ENCODE measurements around the gene ASCC1. TPM values are rescaled to one million over a fixed set of nuclear protein-coding genes. Genes with fewer than 3 reads are reported as not detected.

Gene ASCC1
- total and polyA plus RNA-seq, 9 donors: 21.6 to 53.9 (median 31.1) TPM

DNA sequence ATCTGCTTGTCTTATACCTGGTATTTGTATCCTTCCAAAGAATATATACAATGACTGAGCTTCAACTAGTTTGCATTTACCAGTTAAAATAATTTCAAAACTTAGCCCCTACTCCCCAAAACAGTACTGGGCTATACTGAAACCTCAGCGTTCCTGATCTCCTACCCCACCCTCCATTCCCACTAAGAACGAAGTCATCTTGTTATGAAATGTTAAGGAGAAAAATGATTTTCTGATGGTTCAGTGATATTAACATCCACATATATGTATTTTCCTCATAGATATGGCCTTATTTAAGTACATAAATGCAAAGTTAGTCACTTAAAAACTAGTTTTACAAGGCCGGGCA is 29.1 kb downstream of the ASCC1 start:
- intact Hi-C loops (cut with DNase I): no loop called here
- Histone ChIP-seq H3K27me3 (no peaks in the 10 kb centered on the region), H3K4me1 (ENCODE audit: insufficient read depth) (no peaks in the 10 kb centered on the region), H3K36me3 (no peaks in the 10 kb centered on the region), H3K4me3 (no peak overlapping the region), H3K27ac (no peak overlapping the region), H3K9me3 (no peaks in the 10 kb centered on the region)
- 83 to 93% (median 92%) methylated on average over 3 of the region's 3 CpGs for WGBS, 3 donors
- DNase-seq: no peak
- TF ChIP-seq EP300 (IDR thresholded peaks at IDR 0.05) (no peak), POLR2A (IDR thresholded peaks at IDR 0.05) (no peak)

DNA sequence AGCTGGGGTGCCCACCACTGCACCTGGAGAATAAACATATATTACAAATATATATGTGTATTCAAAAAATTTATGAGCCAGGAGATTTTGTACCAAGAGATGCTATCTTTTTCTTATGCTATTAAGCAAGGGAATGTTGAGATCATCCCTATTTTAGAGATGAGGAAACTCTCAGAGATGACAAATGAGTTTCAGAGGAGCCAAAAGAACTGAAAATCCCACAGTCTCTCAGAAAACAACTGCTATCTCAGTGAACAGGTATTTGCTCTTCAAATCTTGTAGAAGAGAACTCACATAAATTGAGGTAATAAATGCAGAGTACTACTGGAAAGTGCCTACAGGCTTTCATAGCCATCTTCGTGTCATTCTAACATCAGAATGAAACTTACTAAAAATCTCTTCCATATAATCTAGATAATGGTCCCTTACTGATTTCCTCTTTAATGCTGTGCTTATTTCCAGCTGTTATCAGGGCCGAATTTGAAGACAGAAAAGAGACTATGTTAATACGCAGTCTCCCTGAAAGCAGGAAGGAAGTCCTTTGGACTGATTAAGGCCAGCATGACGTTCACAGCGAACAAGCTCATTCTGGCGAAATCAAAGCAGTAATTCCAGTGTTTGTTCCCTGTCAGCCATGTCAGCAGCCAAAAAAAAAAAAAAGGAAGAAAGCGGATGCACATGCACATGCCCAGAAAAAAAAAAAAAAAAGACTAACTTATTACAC is 29.7 kb downstream of the ASCC1 start:
- Histone ChIP-seq H3K27ac (peak overlapping the region in 1 of 2 donors; percentile 29), H3K9me3 (no peaks in the 10 kb centered on the region), H3K27me3 (no peaks in the 10 kb centered on the region), H3K4me1 (ENCODE audit: insufficient read depth) (no peaks in the 10 kb centered on the region), H3K36me3 (no peaks in the 10 kb centered on the region), H3K4me3 (no peak overlapping the region)
- 65 to 82% (median 82%) methylated on average over 7 of the region's 7 CpGs for WGBS, 3 donors
- intact Hi-C loops (cut with DNase I): no loop called here
- no peak for DNase-seq
- TF ChIP-seq POLR2A (IDR thresholded peaks at IDR 0.05): no peak

DNA sequence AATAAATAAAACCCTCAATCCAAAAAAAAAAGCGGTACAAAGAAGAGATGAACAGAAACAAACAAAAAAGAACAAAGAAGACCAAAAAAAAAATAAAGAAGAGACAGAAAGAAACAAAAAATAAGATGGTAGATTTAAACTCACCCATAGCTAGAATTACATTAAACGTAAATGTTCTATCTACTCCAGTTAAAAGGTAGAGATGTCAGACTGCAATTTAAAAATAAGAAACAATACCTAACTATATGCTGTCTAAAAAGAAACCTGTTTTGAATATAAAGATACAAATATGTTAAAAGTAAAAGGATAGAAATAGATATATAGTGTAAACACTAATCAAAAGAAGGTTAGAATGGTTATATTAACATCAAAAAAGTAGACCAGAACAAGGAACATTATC is 31.9 kb downstream of the ASCC1 start:
- intact Hi-C loops (cut with DNase I): no loop called here

DNA sequence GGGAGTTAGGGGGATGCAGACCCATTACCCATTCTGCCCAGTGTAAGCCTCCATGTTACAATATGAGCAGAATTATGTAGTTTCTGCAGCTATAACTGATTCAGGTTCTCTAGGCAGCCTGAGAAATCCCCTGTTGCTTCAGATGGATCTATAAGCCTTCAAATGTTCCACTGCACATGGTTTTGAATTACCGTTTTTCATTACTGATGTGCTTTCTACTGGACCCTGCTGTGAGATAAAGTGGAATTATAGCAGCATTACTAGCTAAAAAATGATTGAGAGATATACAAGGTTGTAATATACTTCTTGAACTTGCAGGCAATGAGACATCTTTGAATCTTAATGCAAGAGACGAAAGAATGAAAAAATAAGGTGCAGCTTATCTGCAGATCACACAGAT is 38.6 kb downstream of the ASCC1 start:
- Histone ChIP-seq H3K4me3 (no peak overlapping the region), H3K27ac (no peak overlapping the region), H3K27me3 (no peaks in the 10 kb centered on the region), H3K36me3 (no peaks in the 10 kb centered on the region), H3K4me1 (ENCODE audit: insufficient read depth) (no peaks in the 10 kb centered on the region), H3K9me3 (no peaks in the 10 kb centered on the region)
- no peak for DNase-seq
- intact Hi-C loops (cut with DNase I): no loop called here
- TF ChIP-seq, protein P1, sequence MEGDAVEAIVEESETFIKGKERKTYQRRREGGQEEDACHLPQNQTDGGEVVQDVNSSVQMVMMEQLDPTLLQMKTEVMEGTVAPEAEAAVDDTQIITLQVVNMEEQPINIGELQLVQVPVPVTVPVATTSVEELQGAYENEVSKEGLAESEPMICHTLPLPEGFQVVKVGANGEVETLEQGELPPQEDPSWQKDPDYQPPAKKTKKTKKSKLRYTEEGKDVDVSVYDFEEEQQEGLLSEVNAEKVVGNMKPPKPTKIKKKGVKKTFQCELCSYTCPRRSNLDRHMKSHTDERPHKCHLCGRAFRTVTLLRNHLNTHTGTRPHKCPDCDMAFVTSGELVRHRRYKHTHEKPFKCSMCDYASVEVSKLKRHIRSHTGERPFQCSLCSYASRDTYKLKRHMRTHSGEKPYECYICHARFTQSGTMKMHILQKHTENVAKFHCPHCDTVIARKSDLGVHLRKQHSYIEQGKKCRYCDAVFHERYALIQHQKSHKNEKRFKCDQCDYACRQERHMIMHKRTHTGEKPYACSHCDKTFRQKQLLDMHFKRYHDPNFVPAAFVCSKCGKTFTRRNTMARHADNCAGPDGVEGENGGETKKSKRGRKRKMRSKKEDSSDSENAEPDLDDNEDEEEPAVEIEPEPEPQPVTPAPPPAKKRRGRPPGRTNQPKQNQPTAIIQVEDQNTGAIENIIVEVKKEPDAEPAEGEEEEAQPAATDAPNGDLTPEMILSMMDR (IDR thresholded peaks at IDR 0.05): no peak
- TF ChIP-seq EP300 (IDR thresholded peaks at IDR 0.05) (no peak), POLR2A (IDR thresholded peaks at IDR 0.05) (no peak)
- 95 to 97% (median 96%) methylated on average over 2 of the region's 2 CpGs for WGBS, 3 donors

More for the DNA sequence above, 31.9 kb downstream of the ASCC1 start:
- Histone ChIP-seq H3K9me3 (no peaks in the 10 kb centered on the region), H3K36me3 (no peaks in the 10 kb centered on the region), H3K4me3 (no peak overlapping the region), H3K27ac (no peak overlapping the region), H3K27me3 (no peaks in the 10 kb centered on the region), H3K4me1 (ENCODE audit: insufficient read depth) (no peaks in the 10 kb centered on the region)
- TF ChIP-seq EP300 (IDR thresholded peaks at IDR 0.05) (no peak), POLR2A (IDR thresholded peaks at IDR 0.05) (no peak)
- TF ChIP-seq, protein P1 (IDR thresholded peaks at IDR 0.05): no peak
- DNase-seq: no peak
- WGBS, 3 donors: 95 to 99% (median 98%) methylated on average over 2 of the region's 2 CpGs

DNA sequence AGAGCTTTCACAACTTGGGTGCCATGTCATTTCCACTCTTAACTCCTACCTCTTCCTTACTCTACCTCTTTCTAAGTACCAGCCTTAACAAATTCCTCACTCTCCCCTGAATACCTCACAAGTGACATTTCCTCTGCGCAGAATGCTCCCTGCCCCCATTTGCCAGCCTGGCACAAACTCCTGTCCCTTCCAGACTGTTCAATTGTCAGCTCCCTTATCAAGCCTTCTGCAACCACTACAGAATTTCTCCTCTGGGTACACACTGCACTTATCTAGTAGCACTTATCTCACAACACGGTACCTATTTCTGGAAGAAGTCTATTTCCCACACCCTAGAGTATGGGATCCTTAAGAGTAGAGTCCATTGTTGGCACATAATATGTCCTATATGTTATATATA is 39.4 kb downstream of the ASCC1 start:
- TF ChIP-seq, protein P1 (IDR thresholded peaks at IDR 0.05): no peak
- TF ChIP-seq EP300 (IDR thresholded peaks at IDR 0.05) (no peak), POLR2A (IDR thresholded peaks at IDR 0.05) (no peak)
- Histone ChIP-seq H3K36me3 (no peaks in the 10 kb centered on the region), H3K27ac (no peak overlapping the region), H3K4me1 (ENCODE audit: insufficient read depth) (no peaks in the 10 kb centered on the region), H3K9me3 (no peaks in the 10 kb centered on the region), H3K27me3 (no peaks in the 10 kb centered on the region), H3K4me3 (no peak overlapping the region)
- WGBS, 3 donors: 88 to 94% (median 92%) methylated on average over 2 of the region's 2 CpGs
- intact Hi-C loops (cut with DNase I): no loop called here
- DNase-seq: no peak
